Cardiac septum (tissue), 1 donor: ENCODE results near the gene LILRA1. TPM values are rescaled to one million over a fixed set of nuclear protein-coding genes. Genes with fewer than 3 reads are reported as not detected.
"Not testable (repeated sequence)": the region's sequence is repeated elsewhere in the genome, so short reads cannot be mapped to it uniquely, and the experiment has no call there.

Experiments
- DNase-seq: peaks from one replicate; pipeline ENCODE4 v3.0.0-alpha.2; 2020; ENCODE audit warnings: low spot score
- intact Hi-C: fragments of 100-400 bp; cut with DNase I; formaldehyde crosslinking; loops from one replicate; pipeline ENCODE4 v1.14.0; 2022
- total RNA-seq: library from RNA; stranded (reverse); fragmentation: NEBNext Ultra II Directional; extraction: Animal tissue kit (Norgen Biotek cat#: 25700); gene quantifications from one replicate; pipeline ENCODE4 v1.2.1, GENCODE V29; 2021
- donor health status: DM: no; HTN: no; CAD: no.

The LILRA1 gene
- total RNA-seq, 1 donor from 2014 or later, result 0.51 TPM

- intact Hi-C loops, result no loop called here
- no peak for DNase-seq
Observed at GRCh38 chr19:54616821-54617560, 23.6 kb downstream of the LILRA1 start.

GRCh38 chr19:54620464-54620863 lies 27.0 kb downstream of the LILRA1 start:
- intact Hi-C loops, result no loop called here

GRCh38 chr19:54622431-54622830 lies 29.0 kb downstream of the LILRA1 start:
- no peak for DNase-seq
- intact Hi-C loops, result no loop called here

More at GRCh38 chr19:54620464-54620863, 27.0 kb downstream of the LILRA1 start:
- DNase-seq, result no peak

DNA sequence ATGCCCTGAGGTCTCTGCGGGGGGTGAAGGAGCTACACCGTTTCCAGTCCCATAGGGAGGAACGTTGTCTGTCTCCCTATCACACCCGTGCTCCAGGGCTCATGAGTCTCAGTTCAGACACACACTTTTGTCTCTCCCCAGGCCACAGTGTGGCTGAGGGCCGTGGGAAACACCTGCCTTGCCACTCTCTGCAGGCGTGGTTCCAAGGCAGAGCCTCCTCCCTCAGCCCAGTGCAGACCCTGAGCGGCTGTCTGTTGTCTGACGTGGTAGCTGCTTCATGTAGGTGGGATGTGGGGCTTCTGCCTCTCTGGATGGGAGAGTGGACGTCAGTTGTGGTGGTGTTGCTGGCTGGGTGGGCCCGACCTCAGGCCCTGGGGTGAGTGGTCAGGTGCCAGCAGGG lies 30.8 kb downstream of the LILRA1 start:
- intact Hi-C loops, DNase-seq: not testable (repeated sequence)

GRCh38 chr19:54624934-54625730 lies 31.7 kb downstream of the LILRA1 start:
- intact Hi-C loops, result not testable (repeated sequence)

DNA sequence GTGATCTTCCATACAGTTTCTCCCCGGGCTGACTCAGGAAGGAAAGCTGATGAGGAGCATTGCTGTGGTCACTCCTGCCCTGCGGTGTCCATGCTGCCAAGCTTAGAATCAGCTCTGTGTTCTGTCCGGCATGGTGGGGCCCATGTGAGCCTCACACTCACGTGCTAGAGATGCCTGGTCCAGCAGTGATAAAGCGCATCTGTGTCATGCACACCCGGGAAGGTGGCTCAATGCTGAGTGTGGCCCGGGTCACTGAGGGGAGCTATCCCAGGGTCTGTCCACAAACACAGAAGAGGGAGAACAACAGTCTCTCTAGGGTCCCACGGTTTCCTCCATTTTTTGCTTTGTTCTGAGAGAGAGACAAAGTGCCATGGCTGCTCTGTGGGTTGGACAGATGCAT lies 33.3 kb downstream of the LILRA1 start:
- no peak for DNase-seq

More at GRCh38 chr19:54624934-54625730, 31.7 kb downstream of the LILRA1 start:
- not testable (repeated sequence) for DNase-seq

DNA sequence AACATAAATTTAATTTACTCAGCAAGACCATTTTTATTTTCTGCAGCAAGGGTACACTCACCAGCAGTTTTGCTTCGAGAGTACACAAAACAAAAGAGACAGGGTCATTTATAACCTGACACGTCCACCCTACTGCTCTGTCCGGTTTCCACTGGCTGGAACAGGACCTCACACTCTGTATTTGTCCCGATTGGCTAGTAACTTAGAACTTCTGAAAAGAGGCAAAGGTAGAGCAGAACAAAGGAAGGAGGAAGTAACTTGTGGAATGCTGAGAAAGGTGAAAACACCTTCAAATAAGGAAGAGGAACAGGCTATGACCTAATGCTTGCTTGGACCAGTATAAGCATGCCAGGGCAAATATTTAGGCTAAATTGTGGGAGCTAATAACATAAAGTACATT lies 34.5 kb downstream of the LILRA1 start:
- intact Hi-C loops, DNase-seq: not testable (repeated sequence)

More for the DNA sequence above, 33.3 kb downstream of the LILRA1 start:
- intact Hi-C loops, result no loop called here

- intact Hi-C loops, DNase-seq: not testable (repeated sequence)
Observed at GRCh38 chr19:54630262-54630661, 36.8 kb downstream of the LILRA1 start, which contains the start of gene LILRB1. Gene LILRB1 (plus strand): TSS chr19:54630484. CDS start chr19:54631074, 590 bp downstream.

- intact Hi-C loops, result no loop called here
Observed at GRCh38 chr19:54630782-54631181, 37.4 kb downstream of the LILRA1 start.

GRCh38 chr19:54631489-54632337 lies 38.3 kb downstream of the LILRA1 start:
- DNase-seq, intact Hi-C loops: not testable (repeated sequence)

More at GRCh38 chr19:54630782-54631181, 37.4 kb downstream of the LILRA1 start:
- DNase-seq, result no peak

GRCh38 chr19:54632517-54632916 lies 39.1 kb downstream of the LILRA1 start:
- intact Hi-C loops, DNase-seq: not testable (repeated sequence)

- no peak for DNase-seq
- intact Hi-C loops, result no loop called here
Observed at GRCh38 chr19:54633401-54633800, 40.0 kb downstream of the LILRA1 start.

GRCh38 chr19:54636081-54636480 lies 42.6 kb downstream of the LILRA1 start:
- DNase-seq, intact Hi-C loops: not testable (repeated sequence)

DNA sequence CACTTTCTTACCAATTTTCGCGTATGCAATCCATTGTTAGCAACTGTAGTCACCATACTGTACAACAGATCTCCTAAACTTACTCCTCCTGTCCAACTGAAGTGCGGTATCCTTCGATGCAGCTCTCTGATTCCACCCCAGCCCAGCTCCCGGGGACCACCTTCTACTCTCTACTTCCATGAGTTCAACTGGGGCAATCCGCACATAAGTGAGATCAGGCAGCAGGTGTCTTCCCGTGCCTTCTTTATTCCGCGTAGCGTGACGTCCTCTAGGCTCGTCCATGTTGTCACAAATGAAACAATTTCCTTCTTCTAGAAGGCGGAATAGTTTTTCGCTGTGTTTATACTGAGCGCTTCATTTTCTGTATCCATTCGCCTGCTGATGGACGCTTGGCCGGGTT lies 45.3 kb downstream of the LILRA1 start:
- DNase-seq, result no peak
- intact Hi-C loops, result no loop called here

DNA sequence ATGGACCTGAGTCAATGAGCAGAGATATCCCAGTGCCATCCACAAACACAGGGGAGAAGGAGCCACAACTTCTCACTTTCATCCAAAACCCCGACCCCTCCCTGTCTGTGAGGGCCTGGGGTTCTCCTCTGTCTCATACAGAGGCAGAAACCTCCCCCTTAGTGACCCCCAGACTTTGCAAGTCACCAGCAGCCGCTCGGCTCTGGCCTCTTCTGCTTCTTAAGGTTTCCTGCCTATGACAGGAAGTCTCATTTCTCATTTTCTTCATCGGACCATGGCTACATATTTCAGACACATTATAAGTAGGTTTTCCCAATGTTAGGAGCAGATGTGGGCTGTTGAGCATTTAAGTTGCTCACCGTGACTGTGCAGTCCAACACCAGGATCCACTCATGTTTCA lies 49.5 kb downstream of the LILRA1 start:
- intact Hi-C loops, DNase-seq: not testable (repeated sequence)

GRCh38 chr19:54643583-54643982 lies 50.2 kb downstream of the LILRA1 start:
- DNase-seq, result not testable (repeated sequence)

DNA sequence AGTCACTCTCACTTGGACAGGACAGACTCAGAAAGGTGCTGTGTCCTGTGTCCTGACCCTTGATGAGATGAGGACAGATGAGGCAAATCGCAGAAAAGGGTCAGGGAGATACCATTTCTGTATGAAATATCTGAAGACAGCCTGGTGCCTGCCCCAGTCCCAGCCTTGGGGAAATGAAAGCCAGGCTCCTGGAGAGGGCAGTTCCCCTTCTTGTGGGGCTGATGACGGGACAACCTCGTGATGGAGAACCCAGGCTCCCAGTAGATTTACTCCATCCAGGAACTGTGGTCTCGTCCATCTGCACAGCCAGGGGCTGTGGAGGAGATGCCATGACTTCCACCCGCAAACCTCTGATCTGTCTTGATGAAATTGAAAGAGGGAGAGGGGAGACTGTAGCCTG lies 50.6 kb downstream of the LILRA1 start:
- intact Hi-C loops, result no loop called here
- DNase-seq, result no peak

More at GRCh38 chr19:54643583-54643982, 50.2 kb downstream of the LILRA1 start:
- intact Hi-C loops, result not testable (repeated sequence)

DNA sequence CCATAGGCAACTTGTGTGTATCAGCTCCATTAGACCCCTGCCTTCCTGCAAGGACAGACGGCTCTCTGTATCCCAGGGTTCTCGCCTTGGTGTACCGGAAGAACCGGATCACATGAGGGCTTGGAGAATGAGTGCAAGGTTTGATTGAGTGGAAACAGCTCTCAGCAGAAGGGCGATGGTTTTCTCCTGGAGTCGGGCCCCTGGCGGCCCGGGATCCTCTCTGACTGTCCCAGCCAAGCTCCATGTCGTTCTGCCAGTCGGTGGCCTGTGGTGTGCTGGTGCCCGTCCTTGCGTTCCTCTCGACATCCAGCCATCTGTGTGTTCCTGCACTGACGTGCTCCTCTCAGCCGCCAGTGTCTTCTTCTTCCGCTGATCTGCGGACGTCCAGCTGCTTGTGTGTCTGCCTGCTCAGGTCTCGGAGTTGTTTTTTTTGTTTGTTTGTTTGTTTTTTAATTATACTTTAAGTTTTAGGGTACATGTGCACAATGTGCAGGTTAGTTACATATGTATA lies 53.0 kb downstream of the LILRA1 start:
- intact Hi-C loops, result no loop called here
- DNase-seq, result no peak

- DNase-seq, result no peak
- intact Hi-C loops, result no loop called here
Observed at GRCh38 chr19:54648129-54648528, 54.7 kb downstream of the LILRA1 start.
